Measurements from ENCODE around the gene TCAP.

The TCAP gene

DNA sequence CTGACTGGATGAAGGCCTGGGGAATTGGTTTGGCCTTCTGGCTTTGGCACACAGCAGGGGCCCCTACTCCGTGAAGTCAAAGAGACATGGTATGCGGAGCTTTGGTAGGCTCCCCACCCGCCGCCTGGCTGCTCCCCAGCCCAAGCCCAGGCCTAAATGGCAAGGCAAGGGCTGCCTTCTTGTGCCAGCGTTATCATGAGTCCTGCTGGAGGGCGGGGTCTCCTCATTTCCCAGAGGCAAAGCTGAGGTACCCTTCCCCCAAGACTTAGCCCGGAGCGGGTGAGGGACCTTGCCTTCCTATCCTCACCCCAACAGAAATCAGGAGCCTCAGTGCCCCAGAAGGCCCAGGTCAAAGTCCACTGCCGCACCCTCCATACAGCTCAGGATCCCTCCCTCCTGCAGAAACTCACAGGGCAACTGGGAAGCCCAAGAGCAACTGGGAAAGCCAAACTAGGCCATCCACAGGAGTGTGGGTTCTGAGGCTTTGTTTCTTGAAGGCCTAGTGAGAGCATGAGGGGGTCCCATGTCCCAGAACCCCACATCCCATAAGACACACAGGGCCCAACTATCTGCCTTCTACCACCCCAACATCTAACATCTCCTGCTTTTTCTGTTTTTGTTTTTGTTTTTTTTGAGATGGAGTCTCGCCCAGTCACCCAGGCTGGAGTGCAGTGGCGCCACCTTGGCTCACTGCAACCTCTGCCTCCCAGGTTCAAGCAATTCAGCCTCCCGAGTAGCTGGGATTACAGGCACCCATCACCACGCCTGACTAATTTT, 13.4 kb downstream of the TCAP start:
- H3K4me3 ChIP-seq (ENCODE audit: low read depth, low read length) = no peak overlapping the region

- H3K4me3 ChIP-seq (ENCODE audit: low read depth, low read length) = no peak overlapping the region
These were observed 14.5 kb downstream of the TCAP start for GRCh38 chr17:39679521-39680192.

GRCh38 chr17:39683295-39683939, 18.3 kb downstream of the TCAP start:
- H3K4me3 ChIP-seq (ENCODE audit: low read depth, low read length) = no peak overlapping the region

DNA sequence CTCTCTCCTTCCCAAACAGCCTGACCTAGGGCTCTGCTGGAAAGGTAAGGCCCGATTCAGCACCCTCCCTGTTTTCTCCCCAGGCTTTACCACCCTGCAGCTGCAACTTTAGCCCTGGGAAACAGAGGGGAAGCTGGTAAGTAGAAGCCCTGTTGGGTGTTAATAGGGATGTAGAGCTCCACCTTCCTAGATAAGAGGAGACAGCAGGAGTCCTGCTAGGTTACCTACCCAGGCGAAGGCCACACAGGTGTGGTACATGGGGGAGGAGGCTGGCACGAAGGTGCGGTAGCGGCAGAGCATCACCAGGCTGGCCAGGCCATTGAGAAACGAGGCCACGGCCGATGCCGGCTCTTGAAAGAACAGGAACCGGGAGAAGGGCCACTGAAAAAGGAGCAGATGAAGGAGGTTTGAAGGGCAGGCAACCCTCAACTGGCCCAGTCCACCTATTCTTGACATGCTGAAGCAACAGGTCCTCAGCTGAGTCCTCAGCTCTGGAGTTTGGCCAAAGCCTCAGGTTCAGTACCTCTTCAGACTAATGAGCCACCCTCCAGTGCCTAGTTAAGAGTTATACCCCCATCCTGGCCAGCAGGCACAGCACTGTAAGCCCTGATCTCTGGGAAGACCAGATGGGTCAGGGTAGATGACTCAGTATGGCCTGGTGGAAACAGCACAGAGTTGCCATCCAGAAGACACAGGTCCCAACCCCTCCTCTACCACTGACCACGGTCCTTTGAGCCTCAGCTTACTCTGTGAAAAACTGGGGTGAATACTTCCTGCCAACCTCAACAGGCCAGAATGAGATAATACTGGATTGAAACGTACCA, 19.4 kb downstream of the TCAP start:
- no peak overlapping the region for H3K4me3 ChIP-seq (ENCODE audit: low read depth, low read length)

GRCh38 chr17:39687101-39687545, 22.0 kb downstream of the TCAP start:
- H3K4me3 ChIP-seq (ENCODE audit: low read depth, low read length) = no peak overlapping the region

GRCh38 chr17:39687546-39688474, 22.7 kb downstream of the TCAP start, which contains the start of gene PGAP3:
Gene PGAP3, minus strand, starts transcription at chr17:39688057. Its CDS starts 43 bp downstream, at chr17:39688014.
- peak within 1 kb of the TSS; percentile 62 for H3K4me3 ChIP-seq (ENCODE audit: low read depth, low read length)

GRCh38 chr17:39688475-39688835, 23.3 kb downstream of the TCAP start:
- H3K4me3 ChIP-seq (ENCODE audit: low read depth, low read length) = peak overlapping the region; percentile 62

GRCh38 chr17:39688945-39689344, 23.8 kb downstream of the TCAP start:
- peak overlapping the region; percentile 62 for H3K4me3 ChIP-seq (ENCODE audit: low read depth, low read length)

- no peak overlapping the region for H3K4me3 ChIP-seq (ENCODE audit: low read depth, low read length)
These were observed 29.4 kb downstream of the TCAP start for GRCh38 chr17:39694593-39694992.

DNA sequence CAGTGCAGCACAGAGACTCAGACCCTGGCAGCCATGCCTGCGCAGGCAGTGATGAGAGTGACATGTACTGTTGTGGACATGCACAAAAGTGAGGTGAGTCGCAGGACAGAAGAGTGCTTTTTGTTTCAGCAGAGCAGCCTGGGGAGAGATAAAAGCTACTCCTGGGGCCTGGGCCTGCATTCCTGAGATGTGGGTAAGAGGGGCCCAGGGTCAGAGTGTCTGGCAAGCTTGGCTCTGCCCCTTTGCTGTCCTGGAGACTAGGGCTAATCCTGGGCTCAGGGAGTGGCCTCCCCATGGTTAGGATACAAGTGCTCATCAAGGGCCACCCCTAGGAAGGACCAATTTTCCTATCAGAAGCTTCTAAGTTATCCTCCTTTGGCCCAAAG, 29.9 kb downstream of the TCAP start:
- H3K4me3 ChIP-seq (ENCODE audit: low read depth, low read length) = no peak overlapping the region

DNA sequence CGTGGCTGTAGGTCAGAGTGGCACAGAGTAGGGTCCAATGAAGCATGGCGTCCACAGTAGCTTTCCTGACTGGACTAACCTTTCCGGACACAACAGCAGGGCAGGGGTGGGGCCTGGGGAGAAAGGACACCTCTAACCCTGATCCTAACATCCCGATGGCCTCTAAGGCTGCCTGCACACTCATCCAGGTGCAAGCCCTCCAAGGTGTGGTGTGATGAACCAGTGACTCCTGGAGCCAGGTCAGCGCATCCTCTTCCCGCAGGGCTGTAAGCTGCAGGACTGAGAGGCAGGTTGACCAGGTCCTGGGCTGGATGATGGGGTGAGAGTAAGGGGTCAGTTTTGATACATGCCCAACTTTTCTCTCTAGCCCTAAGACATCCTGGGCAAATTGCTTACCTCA, 31.6 kb downstream of the TCAP start:
- H3K4me3 ChIP-seq (ENCODE audit: low read depth, low read length) = no peak overlapping the region

DNA sequence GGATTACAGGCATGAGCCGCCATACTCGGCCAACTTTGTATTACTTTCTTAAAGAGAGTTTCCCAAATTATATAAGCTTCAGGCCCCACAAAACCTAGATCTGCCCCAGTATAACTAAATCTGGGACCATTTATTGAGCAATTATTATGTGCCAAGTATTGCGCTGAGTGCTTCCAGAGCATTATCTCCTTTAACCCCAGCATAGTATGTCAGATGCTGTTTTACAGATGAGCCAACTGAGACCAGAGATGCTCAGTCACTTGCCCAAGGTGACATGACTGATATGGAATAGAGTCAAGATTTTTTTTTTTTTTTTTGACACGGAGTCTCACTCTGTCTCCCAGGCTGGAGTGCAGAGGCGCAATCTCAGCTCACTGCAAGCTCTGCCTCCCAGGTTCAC, 32.8 kb downstream of the TCAP start:
- H3K4me3 ChIP-seq (ENCODE audit: low read depth, low read length) = no peak overlapping the region

GRCh38 chr17:39699157-39699817, 34.1 kb downstream of the TCAP start:
- peak overlapping the region; percentile 55 for H3K4me3 ChIP-seq (ENCODE audit: low read depth, low read length)

DNA sequence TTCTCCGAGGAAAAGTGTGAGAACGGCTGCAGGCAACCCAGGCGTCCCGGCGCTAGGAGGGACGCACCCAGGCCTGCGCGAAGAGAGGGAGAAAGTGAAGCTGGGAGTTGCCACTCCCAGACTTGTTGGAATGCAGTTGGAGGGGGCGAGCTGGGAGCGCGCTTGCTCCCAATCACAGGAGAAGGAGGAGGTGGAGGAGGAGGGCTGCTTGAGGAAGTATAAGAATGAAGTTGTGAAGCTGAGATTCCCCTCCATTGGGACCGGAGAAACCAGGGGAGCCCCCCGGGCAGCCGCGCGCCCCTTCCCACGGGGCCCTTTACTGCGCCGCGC, 34.6 kb downstream of the TCAP start, which contains the start of gene ERBB2:
Gene ERBB2 (plus strand): TSS at position 247 of the 330 bp plus-strand sequence. CDS start 175 bp downstream, outside the sequence.
- H3K4me3 ChIP-seq (ENCODE audit: low read depth, low read length) = peak within 1 kb of the TSS; percentile 55

DNA sequence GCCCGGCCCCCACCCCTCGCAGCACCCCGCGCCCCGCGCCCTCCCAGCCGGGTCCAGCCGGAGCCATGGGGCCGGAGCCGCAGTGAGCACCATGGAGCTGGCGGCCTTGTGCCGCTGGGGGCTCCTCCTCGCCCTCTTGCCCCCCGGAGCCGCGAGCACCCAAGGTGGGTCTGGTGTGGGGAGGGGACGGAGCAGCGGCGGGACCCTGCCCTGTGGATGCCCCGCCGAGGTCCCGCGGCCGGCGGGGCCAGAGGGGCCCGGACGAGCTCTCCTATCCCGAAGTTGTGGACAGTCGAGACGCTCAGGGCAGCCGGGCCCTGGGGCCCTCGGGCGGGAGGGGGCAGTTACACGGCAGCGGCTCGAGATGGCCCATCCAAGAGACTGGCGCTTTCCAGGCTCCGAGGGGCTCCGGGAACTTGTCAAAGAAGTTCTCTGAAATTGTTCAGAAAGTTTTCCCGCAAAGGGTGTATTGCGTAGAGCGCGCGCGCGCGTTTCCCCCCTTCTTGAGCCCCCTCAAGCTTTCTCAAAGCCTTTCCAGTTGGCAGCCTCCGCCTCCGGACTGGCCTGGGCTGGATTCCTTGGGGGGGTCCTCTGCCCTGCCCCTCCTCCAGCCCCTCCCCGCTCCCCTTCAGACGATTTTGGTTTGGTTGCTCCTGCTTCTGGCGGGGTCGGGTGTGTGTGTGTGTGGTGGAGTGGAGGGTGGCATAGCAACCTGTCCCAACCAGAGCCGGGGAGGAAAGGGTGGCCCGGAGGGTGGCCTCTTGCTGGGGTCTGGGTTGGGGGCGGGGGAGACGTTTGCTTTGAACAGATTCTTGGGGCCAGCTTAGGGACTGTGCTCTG, 35.2 kb downstream of the TCAP start:
- H3K4me3 ChIP-seq (ENCODE audit: low read depth, low read length) = peak overlapping the region; percentile 55

DNA sequence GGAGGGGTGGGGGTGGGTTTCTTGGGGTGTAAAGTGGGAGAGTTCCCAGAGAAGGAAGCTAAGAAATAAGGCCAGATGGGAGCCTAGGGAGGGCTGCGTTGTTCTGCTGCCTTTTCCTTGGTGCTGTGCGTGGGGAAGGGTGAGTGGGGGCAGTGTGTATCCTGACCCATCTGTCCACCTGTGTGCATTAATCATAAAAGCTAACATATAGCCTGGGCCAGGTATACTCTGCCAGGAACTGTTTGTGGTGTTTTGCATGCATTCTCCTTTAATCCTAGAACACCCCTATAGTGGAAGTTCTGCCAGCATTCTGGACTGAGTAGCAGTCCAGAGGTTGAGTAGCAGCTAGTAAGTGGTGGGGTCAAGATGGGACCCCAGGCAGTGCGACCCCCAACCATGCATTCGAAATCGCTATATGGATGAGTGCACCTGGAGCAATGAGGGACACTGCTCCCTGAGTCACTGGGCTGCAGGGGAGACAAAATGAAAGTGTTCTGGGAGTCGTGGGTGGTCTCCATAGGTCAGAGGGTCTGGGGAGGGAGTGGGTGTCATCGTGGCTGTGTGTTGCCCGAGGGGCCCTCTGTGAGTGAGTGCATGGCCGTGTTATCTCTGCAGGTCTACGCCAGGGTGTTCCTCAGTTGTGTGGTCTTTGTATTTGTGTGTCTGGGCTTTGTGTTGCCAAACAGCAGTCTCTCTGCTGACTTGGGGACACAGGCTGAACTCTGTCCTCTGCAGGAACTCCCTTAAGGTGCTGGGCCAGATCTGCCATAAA, 36.0 kb downstream of the TCAP start:
- peak overlapping the region; percentile 55 for H3K4me3 ChIP-seq (ENCODE audit: low read depth, low read length)

- peak overlapping the region; percentile 55 for H3K4me3 ChIP-seq (ENCODE audit: low read depth, low read length)
These were observed 36.8 kb downstream of the TCAP start for GRCh38 chr17:39701784-39702422.
